Measurements from ENCODE around the gene CACNA2D3. TPM values are rescaled to one million over a fixed set of nuclear protein-coding genes. Genes with fewer than 3 reads are reported as not detected.

The CACNA2D3 gene
- polyA plus RNA-seq, 1 donor (not counting 4 experiments of a cell fraction or from before 2014, with no cell fraction given), result 0.08 TPM

- H4K20me1 ChIP-seq (ENCODE audit: control insufficient read depth, extremely low read depth, insufficient read depth, low read length), result no peaks in the 10 kb centered on the region
- H3K9ac ChIP-seq (ENCODE audit: control insufficient read depth, extremely low read depth, insufficient read depth, low read length), result no peak overlapping the region
- no peak overlapping the region for H3K27ac ChIP-seq (ENCODE audit: control insufficient read depth, insufficient read depth, low read length)
- no peaks in the 10 kb centered on the region for H3K4me1 ChIP-seq (ENCODE audit: control insufficient read depth, extremely low read depth, insufficient read depth, low read length)
- no peak for DNase-seq (ENCODE audit: low read depth, low spot score)
- no peak for FAIRE-seq
- H2AFZ ChIP-seq (ENCODE audit: control insufficient read depth, low read length), result no peak overlapping the region
- no peaks in the 10 kb centered on the region for H3K36me3 ChIP-seq (ENCODE audit: control insufficient read depth in 2 of 2, extremely low read depth in 1 of 2, insufficient read depth in 2 of 2, low read length in 2 of 2)
- H3K4me2 ChIP-seq (ENCODE audit: control insufficient read depth, extremely low read depth, insufficient read depth, low read depth, low read length), result no peak overlapping the region
- H3K4me3 ChIP-seq (ENCODE audit: control insufficient read depth in 2 of 3, extremely low read depth in 1 of 3, insufficient read depth in 2 of 3, low read depth in 1 of 3, low read length in 3 of 3), result no peak overlapping the region
- no peaks in the 10 kb centered on the region for H3K27me3 ChIP-seq (ENCODE audit: control insufficient read depth, extremely low read depth, insufficient read depth, low read length)
- no peak for TF ChIP-seq EZH2 (IDR thresholded peaks at IDR 0.05; ENCODE audit: low read length)
- TF ChIP-seq CTCF (optimal IDR thresholded peaks at IDR 0.05 in 1 of 3, IDR thresholded peaks at IDR 0.05 in 1 of 3, conservative IDR thresholded peaks at IDR 0.05 in 1 of 3; ENCODE audit: extremely low read depth in 1 of 3, insufficient read depth in 2 of 3, low read length in 3 of 3), result no peak
- dilution Hi-C loops (cut with MboI; ENCODE audit: extremely low pct_ligation_motif_present, low sequenced_read_pairs), result no loop called here
- no peaks in the 10 kb centered on the region for H3K79me2 ChIP-seq (ENCODE audit: control insufficient read depth, insufficient read depth, low read length)
- H3K9me3 ChIP-seq (ENCODE audit: control insufficient read depth, low read depth, low read length), result no peaks in the 10 kb centered on the region
- no peaks in the 10 kb centered on the region for H3K9me1 ChIP-seq (ENCODE audit: control insufficient read depth, extremely low read depth, insufficient read depth, low read length)
These were observed 118.0 kb downstream of the CACNA2D3 start for GRCh38 chr3:54240309-54240708.

- no peak for FAIRE-seq
- no peak for TF ChIP-seq EZH2 (IDR thresholded peaks at IDR 0.05; ENCODE audit: low read length)
- no peak overlapping the region for H3K4me2 ChIP-seq (ENCODE audit: control insufficient read depth, extremely low read depth, insufficient read depth, low read depth, low read length)
- no peaks in the 10 kb centered on the region for H4K20me1 ChIP-seq (ENCODE audit: control insufficient read depth, extremely low read depth, insufficient read depth, low read length)
- H3K9ac ChIP-seq (ENCODE audit: control insufficient read depth, extremely low read depth, insufficient read depth, low read length), result no peak overlapping the region
- no peak overlapping the region for H3K4me3 ChIP-seq (ENCODE audit: control insufficient read depth in 2 of 3, extremely low read depth in 1 of 3, insufficient read depth in 2 of 3, low read depth in 1 of 3, low read length in 3 of 3)
- no peaks in the 10 kb centered on the region for H3K9me3 ChIP-seq (ENCODE audit: control insufficient read depth, low read depth, low read length)
- no peak overlapping the region for H3K27ac ChIP-seq (ENCODE audit: control insufficient read depth, insufficient read depth, low read length)
- no peaks in the 10 kb centered on the region for H3K4me1 ChIP-seq (ENCODE audit: control insufficient read depth, extremely low read depth, insufficient read depth, low read length)
- no peak overlapping the region for H2AFZ ChIP-seq (ENCODE audit: control insufficient read depth, low read length)
- dilution Hi-C loops (cut with MboI; ENCODE audit: extremely low pct_ligation_motif_present, low sequenced_read_pairs), result no loop called here
- no peak for DNase-seq (ENCODE audit: low read depth, low spot score)
- H3K9me1 ChIP-seq (ENCODE audit: control insufficient read depth, extremely low read depth, insufficient read depth, low read length), result no peaks in the 10 kb centered on the region
- H3K36me3 ChIP-seq (ENCODE audit: control insufficient read depth in 2 of 2, extremely low read depth in 1 of 2, insufficient read depth in 2 of 2, low read length in 2 of 2), result no peaks in the 10 kb centered on the region
- H3K79me2 ChIP-seq (ENCODE audit: control insufficient read depth, insufficient read depth, low read length), result no peaks in the 10 kb centered on the region
- H3K27me3 ChIP-seq (ENCODE audit: control insufficient read depth, extremely low read depth, insufficient read depth, low read length), result no peaks in the 10 kb centered on the region
These were observed 120.9 kb downstream of the CACNA2D3 start for GRCh38 chr3:54243056-54243931.
